ENCODE measurements around the gene PHC2.

PHC2 gene

GRCh38 chr1:33302325-33302724 is 128.6 kb downstream of the PHC2 start:
- ATAC-seq, result no peak
- TF ChIP-seq ZNF8 (CRISPR knock-in tag; IDR thresholded peaks at IDR 0.05) (no peak), POU6F1 (CRISPR knock-in tag; IDR thresholded peaks at IDR 0.05; ENCODE audit: borderline replicate concordance, low read depth) (no peak), BACH2 (CRISPR knock-in tag; IDR thresholded peaks at IDR 0.05; ENCODE audit: borderline replicate concordance) (no peak), PATZ1 (CRISPR knock-in tag; IDR thresholded peaks at IDR 0.05; ENCODE audit: borderline replicate concordance) (no peak), ZFP30 (CRISPR knock-in tag; IDR thresholded peaks at IDR 0.05) (no peak), TCF4 (CRISPR knock-in tag; IDR thresholded peaks at IDR 0.05; ENCODE audit: borderline replicate concordance) (no peak), ARNTL (CRISPR knock-in tag; IDR thresholded peaks at IDR 0.05; ENCODE audit: borderline replicate concordance, low read depth) (no peak), GLIS3 (CRISPR knock-in tag; IDR thresholded peaks at IDR 0.05) (no peak), PPARA (CRISPR knock-in tag; IDR thresholded peaks at IDR 0.05; ENCODE audit: borderline replicate concordance) (no peak)

DNA sequence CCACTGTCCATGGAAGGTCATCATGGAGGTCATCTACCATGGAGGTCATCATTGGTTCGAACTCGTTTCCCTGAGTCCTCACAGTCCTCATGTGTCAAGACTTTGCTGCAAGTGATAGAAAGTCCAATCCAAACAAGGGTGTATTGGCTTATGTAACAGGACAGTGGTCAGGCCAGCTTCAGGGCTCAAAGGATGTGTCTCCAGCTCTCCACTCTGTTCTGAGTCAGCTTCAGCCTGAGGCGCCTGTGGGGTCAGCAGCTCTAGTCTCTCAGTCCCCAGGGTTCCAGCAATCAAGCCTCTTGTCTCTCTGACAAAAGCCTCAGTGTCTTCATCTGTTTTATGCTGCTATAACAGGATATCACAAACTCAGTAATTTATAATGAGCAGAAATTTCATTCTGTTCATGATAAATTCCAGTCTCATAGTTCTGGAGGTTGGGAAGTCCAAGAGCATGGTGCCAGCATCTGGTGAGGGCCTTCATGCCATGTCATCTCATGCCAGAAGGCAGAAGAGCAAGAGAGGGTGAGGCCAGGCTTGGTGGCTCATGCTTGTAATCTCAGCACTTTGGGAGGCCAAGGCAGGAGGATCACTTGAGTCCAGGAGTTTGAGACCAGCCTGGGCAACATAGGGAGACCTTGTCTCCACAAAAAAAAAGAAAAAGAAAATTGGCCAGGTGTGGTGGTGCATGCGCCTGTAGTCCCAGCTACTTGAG is 129.5 kb downstream of the PHC2 start:
- no peak for ATAC-seq
- TF ChIP-seq ESRRG (CRISPR knock-in tag; IDR thresholded peaks at IDR 0.05), result no peak
- TF ChIP-seq TOX (CRISPR knock-in tag; IDR thresholded peaks at IDR 0.05; ENCODE audit: borderline replicate concordance), result no peak
- no peak for TF ChIP-seq CSDC2 (CRISPR knock-in tag; IDR thresholded peaks at IDR 0.05)
- no peak for TF ChIP-seq ISL1 (CRISPR knock-in tag; IDR thresholded peaks at IDR 0.05)
- no peak for TF ChIP-seq SNAI2 (CRISPR knock-in tag; IDR thresholded peaks at IDR 0.05)
- TF ChIP-seq PPARA (CRISPR knock-in tag; IDR thresholded peaks at IDR 0.05; ENCODE audit: borderline replicate concordance), result no peak
- TF ChIP-seq ZNF8 (CRISPR knock-in tag; IDR thresholded peaks at IDR 0.05), result no peak
- TF ChIP-seq TCF4 (CRISPR knock-in tag; IDR thresholded peaks at IDR 0.05; ENCODE audit: borderline replicate concordance), result no peak
- TF ChIP-seq, protein P1, sequence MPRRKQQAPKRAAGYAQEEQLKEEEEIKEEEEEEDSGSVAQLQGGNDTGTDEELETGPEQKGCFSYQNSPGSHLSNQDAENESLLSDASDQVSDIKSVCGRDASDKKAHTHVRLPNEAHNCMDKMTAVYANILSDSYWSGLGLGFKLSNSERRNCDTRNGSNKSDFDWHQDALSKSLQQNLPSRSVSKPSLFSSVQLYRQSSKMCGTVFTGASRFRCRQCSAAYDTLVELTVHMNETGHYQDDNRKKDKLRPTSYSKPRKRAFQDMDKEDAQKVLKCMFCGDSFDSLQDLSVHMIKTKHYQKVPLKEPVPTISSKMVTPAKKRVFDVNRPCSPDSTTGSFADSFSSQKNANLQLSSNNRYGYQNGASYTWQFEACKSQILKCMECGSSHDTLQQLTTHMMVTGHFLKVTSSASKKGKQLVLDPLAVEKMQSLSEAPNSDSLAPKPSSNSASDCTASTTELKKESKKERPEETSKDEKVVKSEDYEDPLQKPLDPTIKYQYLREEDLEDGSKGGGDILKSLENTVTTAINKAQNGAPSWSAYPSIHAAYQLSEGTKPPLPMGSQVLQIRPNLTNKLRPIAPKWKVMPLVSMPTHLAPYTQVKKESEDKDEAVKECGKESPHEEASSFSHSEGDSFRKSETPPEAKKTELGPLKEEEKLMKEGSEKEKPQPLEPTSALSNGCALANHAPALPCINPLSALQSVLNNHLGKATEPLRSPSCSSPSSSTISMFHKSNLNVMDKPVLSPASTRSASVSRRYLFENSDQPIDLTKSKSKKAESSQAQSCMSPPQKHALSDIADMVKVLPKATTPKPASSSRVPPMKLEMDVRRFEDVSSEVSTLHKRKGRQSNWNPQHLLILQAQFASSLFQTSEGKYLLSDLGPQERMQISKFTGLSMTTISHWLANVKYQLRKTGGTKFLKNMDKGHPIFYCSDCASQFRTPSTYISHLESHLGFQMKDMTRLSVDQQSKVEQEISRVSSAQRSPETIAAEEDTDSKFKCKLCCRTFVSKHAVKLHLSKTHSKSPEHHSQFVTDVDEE (CRISPR knock-in tag; IDR thresholded peaks at IDR 0.05), result no peak
- no peak for TF ChIP-seq POU6F1 (CRISPR knock-in tag; IDR thresholded peaks at IDR 0.05; ENCODE audit: borderline replicate concordance, low read depth)

GRCh38 chr1:33300673-33301072 is 130.2 kb downstream of the PHC2 start:
- ATAC-seq, result no peak

More at GRCh38 chr1:33300673-33301072, 130.2 kb downstream of the PHC2 start:
- TF ChIP-seq CREB5 (CRISPR knock-in tag; IDR thresholded peaks at IDR 0.05; ENCODE audit: low read depth) (no peak), ZFP30 (CRISPR knock-in tag; IDR thresholded peaks at IDR 0.05) (no peak), POU6F1 (CRISPR knock-in tag; IDR thresholded peaks at IDR 0.05; ENCODE audit: borderline replicate concordance, low read depth) (no peak), CSDC2 (CRISPR knock-in tag; IDR thresholded peaks at IDR 0.05) (no peak), OSR1 (CRISPR knock-in tag; IDR thresholded peaks at IDR 0.05) (no peak), GLIS3 (CRISPR knock-in tag; IDR thresholded peaks at IDR 0.05) (no peak), TOX (CRISPR knock-in tag; IDR thresholded peaks at IDR 0.05; ENCODE audit: borderline replicate concordance) (no peak), ARNTL (CRISPR knock-in tag; IDR thresholded peaks at IDR 0.05; ENCODE audit: borderline replicate concordance, low read depth) (no peak), RARB (CRISPR knock-in tag; IDR thresholded peaks at IDR 0.05) (no peak), ZNF565 (CRISPR knock-in tag; conservative IDR thresholded peaks at IDR 0.05; ENCODE audit: low read depth) (no peak), ISL1 (CRISPR knock-in tag; IDR thresholded peaks at IDR 0.05) (no peak)
- TF ChIP-seq, protein P1 (CRISPR knock-in tag; IDR thresholded peaks at IDR 0.05), result no peak
